ENCODE measurements around the gene KLK15.

DNA sequence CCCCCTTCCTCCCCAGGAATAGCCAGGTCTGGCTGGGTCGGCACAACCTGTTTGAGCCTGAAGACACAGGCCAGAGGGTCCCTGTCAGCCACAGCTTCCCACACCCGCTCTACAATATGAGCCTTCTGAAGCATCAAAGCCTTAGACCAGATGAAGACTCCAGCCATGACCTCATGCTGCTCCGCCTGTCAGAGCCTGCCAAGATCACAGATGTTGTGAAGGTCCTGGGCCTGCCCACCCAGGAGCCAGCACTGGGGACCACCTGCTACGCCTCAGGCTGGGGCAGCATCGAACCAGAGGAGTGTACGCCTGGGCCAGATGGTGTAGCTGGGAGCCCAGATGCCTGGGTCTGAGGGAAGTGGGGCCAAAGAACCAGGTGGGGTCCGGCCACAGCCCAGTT is 43.1 kb upstream of the KLK15 start:
- TF ChIP-seq, protein P1, sequence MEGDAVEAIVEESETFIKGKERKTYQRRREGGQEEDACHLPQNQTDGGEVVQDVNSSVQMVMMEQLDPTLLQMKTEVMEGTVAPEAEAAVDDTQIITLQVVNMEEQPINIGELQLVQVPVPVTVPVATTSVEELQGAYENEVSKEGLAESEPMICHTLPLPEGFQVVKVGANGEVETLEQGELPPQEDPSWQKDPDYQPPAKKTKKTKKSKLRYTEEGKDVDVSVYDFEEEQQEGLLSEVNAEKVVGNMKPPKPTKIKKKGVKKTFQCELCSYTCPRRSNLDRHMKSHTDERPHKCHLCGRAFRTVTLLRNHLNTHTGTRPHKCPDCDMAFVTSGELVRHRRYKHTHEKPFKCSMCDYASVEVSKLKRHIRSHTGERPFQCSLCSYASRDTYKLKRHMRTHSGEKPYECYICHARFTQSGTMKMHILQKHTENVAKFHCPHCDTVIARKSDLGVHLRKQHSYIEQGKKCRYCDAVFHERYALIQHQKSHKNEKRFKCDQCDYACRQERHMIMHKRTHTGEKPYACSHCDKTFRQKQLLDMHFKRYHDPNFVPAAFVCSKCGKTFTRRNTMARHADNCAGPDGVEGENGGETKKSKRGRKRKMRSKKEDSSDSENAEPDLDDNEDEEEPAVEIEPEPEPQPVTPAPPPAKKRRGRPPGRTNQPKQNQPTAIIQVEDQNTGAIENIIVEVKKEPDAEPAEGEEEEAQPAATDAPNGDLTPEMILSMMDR (IDR thresholded peaks at IDR 0.05) = no peak
- no peak for TF ChIP-seq POLR2A (IDR thresholded peaks at IDR 0.05)

Measured in tibial nerve (tissue), 3 donors.